ENCODE data around the gene ACOX3. TPM values are rescaled to one million over a fixed set of nuclear protein-coding genes. Genes with fewer than 3 reads are reported as not detected.

Gene ACOX3
- total RNA-seq, 2 experiments from 2014 or later = 12.7 to 16.8 TPM

GRCh38 chr4:8380511-8381415 lies 59.8 kb downstream of the ACOX3 start:
- Histone ChIP-seq H3K79me2 (ENCODE audit: insufficient read depth, low read depth, low read length) (no peaks in the 10 kb centered on the region), H3K9me3 (ENCODE audit: low read length) (no peaks in the 10 kb centered on the region), H3K27ac (ENCODE audit: low read depth, low read length, poor library complexity, severe bottlenecking) (no peak overlapping the region), H3K9me2 (ENCODE audit: insufficient read depth, low read length) (no peaks in the 10 kb centered on the region), H3K36me3 (ENCODE audit: insufficient read depth, low read length) (no peaks in the 10 kb centered on the region), H3K4me1 (ENCODE audit: insufficient read depth, low read length, poor library complexity, severe bottlenecking) (no peaks in the 10 kb centered on the region), H2AFZ (ENCODE audit: low read length) (no peak overlapping the region), H3K4me2 (ENCODE audit: low read length) (no peak overlapping the region), H3K4me3 (ENCODE audit: low read depth, low read length, poor library complexity, severe bottlenecking) (no peak overlapping the region), H4K20me1 (ENCODE audit: insufficient read depth, low read length) (no peaks in the 10 kb centered on the region)
- CTCF ChIA-PET (ENCODE audit: unreplicated experiment) = no interaction called here
- intact Hi-C loops (cut with micrococcal nuclease; ENCODE audit: unreplicated experiment) = no loop called here
- no peak for DNase-seq (ENCODE audit: low spot score)
- no peak for TF ChIP-seq CTCF (conservative IDR thresholded peaks at IDR 0.05; ENCODE audit: low read length)
- no peak for TF ChIP-seq EZH2phosphoT487 (IDR thresholded peaks at IDR 0.05; ENCODE audit: borderline replicate concordance, low read depth, low read length)
- POLR2A ChIA-PET = interaction anchor here (0.9 kb wide), 1 partner anchor 13 kb away, joined by 3 read pairs; no protein-coding TSS in a partner anchor
- no TSS peak for BruUV-seq (replicated peaks)

- ChIA-PET CTCF (ENCODE audit: unreplicated experiment) (no interaction called here), POLR2A (no interaction called here)
Observed at GRCh38 chr4:8379771-8380170, 60.8 kb downstream of the ACOX3 start.

More at GRCh38 chr4:8379771-8380170, 60.8 kb downstream of the ACOX3 start:
- Histone ChIP-seq H3K9me3 (ENCODE audit: low read length) (no peaks in the 10 kb centered on the region), H3K9me2 (ENCODE audit: insufficient read depth, low read length) (no peaks in the 10 kb centered on the region), H3K36me3 (ENCODE audit: insufficient read depth, low read length) (no peaks in the 10 kb centered on the region), H2AFZ (ENCODE audit: low read length) (no peak overlapping the region), H3K27ac (ENCODE audit: low read depth, low read length, poor library complexity, severe bottlenecking) (no peak overlapping the region), H4K20me1 (ENCODE audit: insufficient read depth, low read length) (no peaks in the 10 kb centered on the region), H3K4me3 (ENCODE audit: low read depth, low read length, poor library complexity, severe bottlenecking) (no peak overlapping the region), H3K79me2 (ENCODE audit: insufficient read depth, low read depth, low read length) (no peaks in the 10 kb centered on the region), H3K4me2 (ENCODE audit: low read length) (no peak overlapping the region), H3K4me1 (ENCODE audit: insufficient read depth, low read length, poor library complexity, severe bottlenecking) (no peaks in the 10 kb centered on the region)
- no peak for TF ChIP-seq CTCF (conservative IDR thresholded peaks at IDR 0.05; ENCODE audit: low read length)
- no TSS peak for BruUV-seq (replicated peaks)
- DNase-seq (ENCODE audit: low spot score) = no peak
- intact Hi-C loops (cut with micrococcal nuclease; ENCODE audit: unreplicated experiment) = no loop called here

Measured in OCI-LY7 (cell line).